ENCODE data around the gene TRIM63. TPM values are rescaled to one million over a fixed set of nuclear protein-coding genes. Genes with fewer than 3 reads are reported as not detected.
"Not testable (repeated sequence)": the region's sequence is repeated elsewhere in the genome, so short reads cannot be mapped to it uniquely, and the experiment has no call there.

Gene TRIM63
- total RNA-seq, 1 experiment from 2014 or later, result not detected

- H3K79me2 ChIP-seq (ENCODE audit: low read length), result no peaks in the 10 kb centered on the region
- no peak overlapping the region for H3K9ac ChIP-seq (ENCODE audit: low read length)
- no peak for DNase-seq
- peaks cover 7% of the 10 kb centered on the region; the same call in 1 of the 2 replicates for H3K4me1 ChIP-seq (ENCODE audit: low read length)
- no peak overlapping the region for H3K27ac ChIP-seq (ENCODE audit: low read length)
- no peak overlapping the region for H3K4me3 ChIP-seq (ENCODE audit: low read length)
- H3K4me2 ChIP-seq (ENCODE audit: low read depth, low read length, poor library complexity, severe bottlenecking), result no peak overlapping the region
- no peaks in the 10 kb centered on the region for H3K27me3 ChIP-seq (ENCODE audit: low read length)
- H2AFZ ChIP-seq (ENCODE audit: low read length), result no peak overlapping the region
- no peaks in the 10 kb centered on the region for H3K9me3 ChIP-seq (ENCODE audit: low read length)
- H3K36me3 ChIP-seq (ENCODE audit: insufficient read depth, low read length), result no peaks in the 10 kb centered on the region
- no peaks in the 10 kb centered on the region for H4K20me1 ChIP-seq (ENCODE audit: insufficient read depth, low read depth, low read length)
- no peaks in the 10 kb centered on the region for H3K9me2 ChIP-seq (replicated peaks; ENCODE audit: insufficient read depth, low read length)
Measured at GRCh38 chr1:26094076-26094669, 26.7 kb upstream of the TRIM63 start.

DNA sequence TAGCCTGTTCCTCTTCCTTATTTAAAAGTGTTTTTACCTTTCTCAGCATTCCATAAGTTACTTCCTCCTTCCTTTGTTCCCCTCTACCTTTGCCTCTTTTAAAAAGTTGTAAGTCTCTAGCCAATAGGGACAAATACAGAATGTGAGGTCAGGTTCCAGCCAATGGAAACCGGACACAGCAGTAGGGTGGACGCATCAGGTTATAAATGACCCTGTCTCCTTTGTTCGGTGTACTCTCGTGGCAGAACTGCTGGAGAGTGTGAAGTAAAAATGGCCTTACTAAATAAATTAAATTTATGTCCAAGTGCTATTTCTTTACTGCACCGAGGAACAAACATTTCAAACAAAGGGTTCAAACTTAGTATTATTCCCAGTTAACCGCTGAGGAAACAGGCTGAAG, 26.1 kb upstream of the TRIM63 start:
- H3K9me2 ChIP-seq (replicated peaks; ENCODE audit: insufficient read depth, low read length); H3K9me3 ChIP-seq (ENCODE audit: low read length); H3K27me3 ChIP-seq (ENCODE audit: low read length); H3K4me3 ChIP-seq (ENCODE audit: low read length); H4K20me1 ChIP-seq (ENCODE audit: insufficient read depth, low read depth, low read length); H3K9ac ChIP-seq (ENCODE audit: low read length); H3K4me2 ChIP-seq (ENCODE audit: low read depth, low read length, poor library complexity, severe bottlenecking); H3K36me3 ChIP-seq (ENCODE audit: insufficient read depth, low read length); H3K4me1 ChIP-seq (ENCODE audit: low read length); H3K79me2 ChIP-seq (ENCODE audit: low read length); H2AFZ ChIP-seq (ENCODE audit: low read length); DNase-seq; H3K27ac ChIP-seq (ENCODE audit: low read length): not testable (repeated sequence)

DNA sequence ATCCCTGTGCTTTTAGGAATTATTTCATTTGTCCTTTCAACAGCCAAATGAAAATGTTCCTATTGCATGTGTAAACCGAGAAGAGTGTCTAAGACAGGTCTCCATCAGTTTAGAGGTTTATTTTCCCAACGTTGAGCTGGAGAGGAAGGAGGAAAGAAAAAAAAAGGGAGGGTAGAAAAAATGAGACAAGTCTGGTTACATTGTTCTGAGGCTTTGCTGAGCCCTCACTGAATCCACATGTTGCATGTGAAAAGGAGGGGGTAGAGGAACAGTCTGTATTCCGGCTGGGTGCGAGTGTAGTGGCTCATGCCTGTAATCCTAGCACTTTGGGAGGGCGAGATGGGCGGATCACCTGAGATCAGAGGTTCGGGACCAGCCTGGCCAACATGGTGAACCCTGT, 25.0 kb upstream of the TRIM63 start:
- Histone ChIP-seq H3K9ac (ENCODE audit: low read length) (no peak overlapping the region), H3K4me2 (ENCODE audit: low read depth, low read length, poor library complexity, severe bottlenecking) (no peak overlapping the region), H3K27ac (ENCODE audit: low read length) (no peak overlapping the region), H3K4me3 (ENCODE audit: low read length) (no peak overlapping the region), H3K4me1 (ENCODE audit: low read length) (peaks cover 7% of the 10 kb centered on the region; the same call in 1 of the 2 replicates), H3K36me3 (ENCODE audit: insufficient read depth, low read length) (no peaks in the 10 kb centered on the region), H2AFZ (ENCODE audit: low read length) (no peak overlapping the region), H3K79me2 (ENCODE audit: low read length) (no peaks in the 10 kb centered on the region), H3K9me2 (replicated peaks; ENCODE audit: insufficient read depth, low read length) (no peaks in the 10 kb centered on the region), H3K9me3 (ENCODE audit: low read length) (no peaks in the 10 kb centered on the region), H4K20me1 (ENCODE audit: insufficient read depth, low read depth, low read length) (no peaks in the 10 kb centered on the region), H3K27me3 (ENCODE audit: low read length) (no peaks in the 10 kb centered on the region)
- DNase-seq, result no peak

GRCh38 chr1:26090893-26091292, 23.5 kb upstream of the TRIM63 start:
- no peaks in the 10 kb centered on the region for H3K9me3 ChIP-seq (ENCODE audit: low read length)
- no peaks in the 10 kb centered on the region for H3K36me3 ChIP-seq (ENCODE audit: insufficient read depth, low read length)
- H3K4me3 ChIP-seq (ENCODE audit: low read length), result no peak overlapping the region
- peaks cover 7% of the 10 kb centered on the region; the same call in 1 of the 2 replicates for H3K4me1 ChIP-seq (ENCODE audit: low read length)
- H3K79me2 ChIP-seq (ENCODE audit: low read length), result no peaks in the 10 kb centered on the region
- H3K9ac ChIP-seq (ENCODE audit: low read length), result no peak overlapping the region
- no peaks in the 10 kb centered on the region for H4K20me1 ChIP-seq (ENCODE audit: insufficient read depth, low read depth, low read length)
- no peak overlapping the region for H3K4me2 ChIP-seq (ENCODE audit: low read depth, low read length, poor library complexity, severe bottlenecking)
- no peak overlapping the region for H3K27ac ChIP-seq (ENCODE audit: low read length)
- H3K9me2 ChIP-seq (replicated peaks; ENCODE audit: insufficient read depth, low read length), result no peaks in the 10 kb centered on the region
- DNase-seq, result no peak
- no peaks in the 10 kb centered on the region for H3K27me3 ChIP-seq (ENCODE audit: low read length)
- no peak overlapping the region for H2AFZ ChIP-seq (ENCODE audit: low read length)

- peaks cover under 1% of the 10 kb centered on the region; the same call in 1 of the 2 replicates for H3K4me1 ChIP-seq (ENCODE audit: low read length)
- no peak overlapping the region for H3K27ac ChIP-seq (ENCODE audit: low read length)
- H3K4me2 ChIP-seq (ENCODE audit: low read depth, low read length, poor library complexity, severe bottlenecking), result no peak overlapping the region
- no peak overlapping the region for H3K4me3 ChIP-seq (ENCODE audit: low read length)
- no peaks in the 10 kb centered on the region for H3K9me2 ChIP-seq (replicated peaks; ENCODE audit: insufficient read depth, low read length)
- H4K20me1 ChIP-seq (ENCODE audit: insufficient read depth, low read depth, low read length), result no peaks in the 10 kb centered on the region
- no peaks in the 10 kb centered on the region for H3K79me2 ChIP-seq (ENCODE audit: low read length)
- no peaks in the 10 kb centered on the region for H3K9me3 ChIP-seq (ENCODE audit: low read length)
- no peaks in the 10 kb centered on the region for H3K36me3 ChIP-seq (ENCODE audit: insufficient read depth, low read length)
- H3K9ac ChIP-seq (ENCODE audit: low read length), result no peak overlapping the region
- H2AFZ ChIP-seq (ENCODE audit: low read length), result no peak overlapping the region
- DNase-seq, result no peak
- no peaks in the 10 kb centered on the region for H3K27me3 ChIP-seq (ENCODE audit: low read length)
Measured at GRCh38 chr1:26089125-26089524, 21.7 kb upstream of the TRIM63 start.

- no peaks in the 10 kb centered on the region for H3K79me2 ChIP-seq (ENCODE audit: low read length)
- H3K27me3 ChIP-seq (ENCODE audit: low read length), result no peaks in the 10 kb centered on the region
- H2AFZ ChIP-seq (ENCODE audit: low read length), result no peak overlapping the region
- no peak overlapping the region for H3K4me2 ChIP-seq (ENCODE audit: low read depth, low read length, poor library complexity, severe bottlenecking)
- H3K36me3 ChIP-seq (ENCODE audit: insufficient read depth, low read length), result no peaks in the 10 kb centered on the region
- no peak overlapping the region for H3K9ac ChIP-seq (ENCODE audit: low read length)
- DNase-seq, result no peak
- no peak overlapping the region for H3K27ac ChIP-seq (ENCODE audit: low read length)
- H3K4me3 ChIP-seq (ENCODE audit: low read length), result no peak overlapping the region
- no peaks in the 10 kb centered on the region for H3K4me1 ChIP-seq (ENCODE audit: low read length)
- no peaks in the 10 kb centered on the region; the same call in 1 of the 2 replicates for H4K20me1 ChIP-seq (ENCODE audit: insufficient read depth, low read depth, low read length)
- H3K9me2 ChIP-seq (replicated peaks; ENCODE audit: insufficient read depth, low read length), result no peaks in the 10 kb centered on the region
- no peaks in the 10 kb centered on the region for H3K9me3 ChIP-seq (ENCODE audit: low read length)
Measured at GRCh38 chr1:26084844-26085243, 17.4 kb upstream of the TRIM63 start.

DNA sequence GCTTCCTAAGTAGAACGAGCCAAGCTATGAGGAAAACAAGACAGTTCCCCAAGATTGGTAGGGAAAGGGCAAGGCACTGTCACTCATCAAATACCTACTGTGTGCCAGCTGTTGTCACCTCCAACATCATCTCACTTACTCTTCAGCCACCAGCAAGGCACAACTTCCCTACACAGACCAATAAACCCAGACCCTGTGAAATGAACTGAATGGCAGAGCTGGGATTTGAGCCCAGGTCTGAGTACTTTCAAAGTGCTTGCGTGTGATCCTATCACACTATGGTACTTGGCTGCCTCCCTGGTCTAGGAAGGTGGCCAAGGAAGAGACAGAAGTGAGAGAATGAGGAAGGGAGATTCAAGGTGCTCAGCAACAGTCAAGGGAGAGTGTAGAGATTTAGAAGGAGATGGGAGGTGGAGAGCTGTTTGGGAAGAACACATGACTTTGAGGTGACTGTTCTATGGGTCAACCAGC, 16.7 kb upstream of the TRIM63 start:
- H3K27ac ChIP-seq (ENCODE audit: low read length), result no peak overlapping the region
- H2AFZ ChIP-seq (ENCODE audit: low read length), result no peak overlapping the region

GRCh38 chr1:26083208-26083607, 15.8 kb upstream of the TRIM63 start:
- Histone ChIP-seq H3K4me2 (ENCODE audit: low read depth, low read length, poor library complexity, severe bottlenecking) (no peak overlapping the region), H4K20me1 (ENCODE audit: insufficient read depth, low read depth, low read length) (no peaks in the 10 kb centered on the region; the same call in 1 of the 2 replicates), H3K79me2 (ENCODE audit: low read length) (no peaks in the 10 kb centered on the region), H3K9ac (ENCODE audit: low read length) (no peak overlapping the region), H3K9me2 (replicated peaks; ENCODE audit: insufficient read depth, low read length) (no peaks in the 10 kb centered on the region), H3K9me3 (ENCODE audit: low read length) (no peaks in the 10 kb centered on the region), H3K4me3 (ENCODE audit: low read length) (no peak overlapping the region), H3K27ac (ENCODE audit: low read length) (no peak overlapping the region), H3K36me3 (ENCODE audit: insufficient read depth, low read length) (no peaks in the 10 kb centered on the region), H3K4me1 (ENCODE audit: low read length) (no peaks in the 10 kb centered on the region), H2AFZ (ENCODE audit: low read length) (no peak overlapping the region), H3K27me3 (ENCODE audit: low read length) (no peaks in the 10 kb centered on the region)
- no peak for DNase-seq

More for the DNA sequence above, 16.7 kb upstream of the TRIM63 start:
- Histone ChIP-seq H3K4me1 (ENCODE audit: low read length) (no peaks in the 10 kb centered on the region), H3K9me3 (ENCODE audit: low read length) (no peaks in the 10 kb centered on the region), H3K36me3 (ENCODE audit: insufficient read depth, low read length) (no peaks in the 10 kb centered on the region), H4K20me1 (ENCODE audit: insufficient read depth, low read depth, low read length) (no peaks in the 10 kb centered on the region; the same call in 1 of the 2 replicates), H3K4me2 (ENCODE audit: low read depth, low read length, poor library complexity, severe bottlenecking) (no peak overlapping the region), H3K9me2 (replicated peaks; ENCODE audit: insufficient read depth, low read length) (no peaks in the 10 kb centered on the region), H3K27me3 (ENCODE audit: low read length) (no peaks in the 10 kb centered on the region), H3K9ac (ENCODE audit: low read length) (no peak overlapping the region), H3K4me3 (ENCODE audit: low read length) (no peak overlapping the region), H3K79me2 (ENCODE audit: low read length) (no peaks in the 10 kb centered on the region)
- DNase-seq, result no peak
